Type B pancreatic cell (in vitro differentiated cells): ENCODE results near the gene MACROD1. TPM values are rescaled to one million over a fixed set of nuclear protein-coding genes. Genes with fewer than 3 reads are reported as not detected.

ENCODE experiments used
- DNase-seq: peaks from one replicate; pipeline ENCODE4 v3.0.0; 2021; ENCODE audit warnings: mixed read lengths; ENCODE audit not compliant: unreplicated experiment; ENCODE audit errors: extremely low spot score
- H3K27ac Mint-ChIP-seq: 2 replicates; pipeline ENCODE4 v1.8.0; 2021; ENCODE audit warnings: mild to moderate bottlenecking, mixed read lengths
- H3K27me3 Mint-ChIP-seq: 2 replicates; pipeline ENCODE4 v1.8.0; 2021; ENCODE audit warnings: mixed read lengths
- H3K36me3 Mint-ChIP-seq: 2 replicates; pipeline ENCODE4 v1.8.0; 2021; ENCODE audit warnings: mixed read lengths
- H3K4me1 Mint-ChIP-seq: one replicate; pipeline ENCODE4 v1.8.0; 2021; ENCODE audit warnings: mixed read lengths; ENCODE audit not compliant: unreplicated experiment
- H3K4me3 Mint-ChIP-seq: 2 replicates; pipeline ENCODE4 v1.8.0; 2021; ENCODE audit warnings: mild to moderate bottlenecking, mixed read lengths
- H3K9me3 Mint-ChIP-seq: 2 replicates; pipeline ENCODE4 v1.8.0; 2021; ENCODE audit warnings: mixed read lengths
- CTCF ChIP-seq: fragments of 200-600 bp; sonication (generic); conservative IDR thresholded peaks from 2 replicates; pipeline ENCODE4 v1.5.0; 2021; ENCODE audit warnings: antibody characterized with exemption, mild to moderate bottlenecking
- total RNA-seq: library from RNA; stranded (reverse); gene quantifications from 2 replicates; pipeline ENCODE4 v1.2.1, GENCODE V29; 2021; ENCODE audit warnings: low replicate concordance

Gene MACROD1
- total RNA-seq, 1 donor from 2014 or later, result 21.1 TPM

GRCh38 chr11:64003807-64004589 lies 161.9 kb downstream of the MACROD1 start:
- H3K36me3 Mint-ChIP-seq, result no peaks in the 10 kb centered on the region
- H3K9me3 Mint-ChIP-seq, result no peaks in the 10 kb centered on the region
- DNase-seq, result no peak
- H3K4me3 Mint-ChIP-seq, result no peak overlapping the region
- no peak for TF ChIP-seq CTCF
- no peak overlapping the region for H3K27ac Mint-ChIP-seq
- peaks cover 32% of the 10 kb centered on the region for H3K4me1 Mint-ChIP-seq
- peaks cover 22% of the 10 kb centered on the region for H3K27me3 Mint-ChIP-seq

GRCh38 chr11:64001484-64002420 lies 164.2 kb downstream of the MACROD1 start:
- no peak for TF ChIP-seq CTCF
- no peak for DNase-seq
- peaks cover 3% of the 10 kb centered on the region for H3K36me3 Mint-ChIP-seq
- H3K4me1 Mint-ChIP-seq, result peaks cover 14% of the 10 kb centered on the region
- H3K4me3 Mint-ChIP-seq, result peak overlapping the region; percentile 28
- peaks cover 10% of the 10 kb centered on the region for H3K27me3 Mint-ChIP-seq
- no peak overlapping the region for H3K27ac Mint-ChIP-seq
- H3K9me3 Mint-ChIP-seq, result no peaks in the 10 kb centered on the region

GRCh38 chr11:64000740-64001483 lies 165.0 kb downstream of the MACROD1 start:
- DNase-seq, result no peak
- TF ChIP-seq CTCF, result peak; percentile 50
- Mint-ChIP-seq H3K36me3 (peaks cover 3% of the 10 kb centered on the region), H3K4me3 (peak overlapping the region; percentile 28), H3K9me3 (no peaks in the 10 kb centered on the region), H3K4me1 (peaks cover 13% of the 10 kb centered on the region), H3K27ac (no peak overlapping the region), H3K27me3 (peaks cover 3% of the 10 kb centered on the region)

GRCh38 chr11:64000026-64000739 lies 165.7 kb downstream of the MACROD1 start:
- Mint-ChIP-seq H3K27ac (no peak overlapping the region), H3K4me1 (peaks cover 13% of the 10 kb centered on the region), H3K9me3 (no peaks in the 10 kb centered on the region), H3K36me3 (peaks cover 3% of the 10 kb centered on the region), H3K4me3 (peak overlapping the region; percentile 34), H3K27me3 (no peaks in the 10 kb centered on the region)
- peak; percentile 85 for DNase-seq
- TF ChIP-seq CTCF, result peak; percentile 90
